WTC11 (cell line): ENCODE data around the gene TNFRSF19. TPM values are rescaled to one million over a fixed set of nuclear protein-coding genes. Genes with fewer than 3 reads are reported as not detected.

Experiments
- ATAC-seq: fragments of 200-7000 bp; cut with Tn5 transposase; 2 replicates; pipeline ENCODE4 v1.10.0; 2021; ENCODE audit warnings: mild to moderate bottlenecking, moderate library complexity
- CTCF ChIA-PET: fragments of 300-600 bp; sonication (Branson Sonifier 250); formaldehyde crosslinking; loops from one replicate; lab custom pipeline; 2021; ENCODE audit warnings: antibody characterized with exemption; lab: Charles Lee
- POLR2A ChIA-PET: fragments of 350-600 bp; sonication (Branson Sonifier 250); formaldehyde crosslinking; loops from one replicate; lab custom pipeline; 2021; ENCODE audit warnings: antibody characterized with exemption; lab: Charles Lee
- DNase-seq: peaks from one replicate; pipeline ENCODE4 v3.0.0; 2021; ENCODE audit warnings: low spot score
- H3K27ac Mint-ChIP-seq: 2 replicates; pipeline ENCODE4 v1.8.0; 2021; ENCODE audit warnings: mixed read lengths
- H3K27me3 Mint-ChIP-seq: 2 replicates; pipeline ENCODE4 v1.8.0; 2021; ENCODE audit warnings: low read depth, mild to moderate bottlenecking, moderate library complexity, mixed read lengths
- H3K36me3 Mint-ChIP-seq: 2 replicates; pipeline ENCODE4 v1.8.0; 2021; ENCODE audit warnings: mixed read lengths
- H3K4me1 Mint-ChIP-seq: 2 replicates; pipeline ENCODE4 v1.8.0; 2022; ENCODE audit warnings: mixed read lengths
- H3K4me3 Mint-ChIP-seq: 2 replicates; pipeline ENCODE4 v1.8.0; 2021; ENCODE audit warnings: mild to moderate bottlenecking, moderate library complexity, mixed read lengths
- H3K9me3 Mint-ChIP-seq: 2 replicates; pipeline ENCODE4 v1.8.0; 2021; ENCODE audit warnings: mixed read lengths
- CREB1 ChIP-seq: sonication (generic); formaldehyde crosslinking; IDR thresholded peaks from 2 replicates; pipeline ENCODE4 v1.8.0; 2023; ENCODE audit warnings: mild to moderate bottlenecking, missing genetic modification reagents
- EMX1 ChIP-seq: fragments of 250-450 bp; sonication (Bioruptor Pico); IDR thresholded peaks from 2 replicates; pipeline ENCODE4 v1.8.0; 2021; ENCODE audit warnings: mild to moderate bottlenecking
- FOXK1 ChIP-seq: sonication (generic); formaldehyde crosslinking; IDR thresholded peaks from 2 replicates; pipeline ENCODE4 v1.8.0; 2022; ENCODE audit warnings: mild to moderate bottlenecking, moderate library complexity, missing genetic modification reagents
- GABPB1 ChIP-seq: sonication (generic); formaldehyde crosslinking; IDR thresholded peaks from 2 replicates; pipeline ENCODE4 v1.8.1; 2023; ENCODE audit warnings: mild to moderate bottlenecking, missing genetic modification reagents
- HMGXB4 ChIP-seq: sonication (generic); formaldehyde crosslinking; IDR thresholded peaks from 2 replicates; pipeline ENCODE4 v1.8.1; 2023; ENCODE audit warnings: mild to moderate bottlenecking, moderate library complexity, missing genetic modification reagents
- JUN ChIP-seq: sonication (generic); formaldehyde crosslinking; IDR thresholded peaks from 2 replicates; pipeline ENCODE4 v1.8.0; 2023; ENCODE audit warnings: mild to moderate bottlenecking, missing genetic modification reagents
- NR1H2 ChIP-seq: sonication (generic); formaldehyde crosslinking; IDR thresholded peaks from 2 replicates; pipeline ENCODE4 v1.9.0; 2021; ENCODE audit warnings: mild to moderate bottlenecking, moderate library complexity, missing genetic modification reagents
- NR3C1 ChIP-seq: sonication (generic); formaldehyde crosslinking; conservative IDR thresholded peaks from 2 replicates; pipeline ENCODE4 v1.8.1; 2023; ENCODE audit warnings: low read depth, mild to moderate bottlenecking, missing genetic modification reagents
- TEAD1 ChIP-seq: sonication (generic); formaldehyde crosslinking; IDR thresholded peaks from 2 replicates; pipeline ENCODE4 v1.8.0; 2022; ENCODE audit warnings: mild to moderate bottlenecking, missing genetic modification reagents
- TEAD4 ChIP-seq: sonication (generic); formaldehyde crosslinking; IDR thresholded peaks from 2 replicates; pipeline ENCODE4 v1.8.0; 2022; ENCODE audit warnings: mild to moderate bottlenecking, missing genetic modification reagents
- ZBTB43 ChIP-seq: sonication (generic); formaldehyde crosslinking; IDR thresholded peaks from 2 replicates; pipeline ENCODE4 v1.8.1; 2023; ENCODE audit warnings: mild to moderate bottlenecking, missing genetic modification reagents
- ZNF121 ChIP-seq: sonication (generic); formaldehyde crosslinking; IDR thresholded peaks from 2 replicates; pipeline ENCODE4 v1.8.0; 2023; ENCODE audit warnings: missing genetic modification reagents
- ZNF138 ChIP-seq: sonication (generic); formaldehyde crosslinking; conservative IDR thresholded peaks from 2 replicates; pipeline ENCODE4 v1.8.1; 2022; ENCODE audit warnings: mild to moderate bottlenecking, moderate library complexity, missing genetic modification reagents
- ZNF425 ChIP-seq: fragments of 250-450 bp; sonication (Bioruptor Pico); conservative IDR thresholded peaks from 2 replicates; pipeline ENCODE4 v1.9.0; 2021; ENCODE audit warnings: mild to moderate bottlenecking
- ZNF512 ChIP-seq: sonication (generic); formaldehyde crosslinking; IDR thresholded peaks from 2 replicates; pipeline ENCODE4 v1.8.1; 2022; ENCODE audit warnings: missing genetic modification reagents, borderline replicate concordance
- total RNA-seq: library from RNA; stranded (reverse); gene quantifications from 3 replicates; pipeline ENCODE4 v1.2.3, GENCODE V29; 2021
- TF ChIP-seq, protein P1 (sequence below): fragments of 250-450 bp; sonication (Bioruptor Pico); IDR thresholded peaks from 2 replicates; pipeline ENCODE4 v1.9.0; 2021; ENCODE audit warnings: moderate library complexity, mild to moderate bottlenecking, inconsistent platforms, borderline replicate concordance
- TF ChIP-seq, protein P2 (sequence below): sonication (generic); formaldehyde crosslinking; IDR thresholded peaks from 2 replicates; pipeline ENCODE4 v1.8.1; 2022; ENCODE audit warnings: mild to moderate bottlenecking, missing genetic modification reagents, moderate library complexity, borderline replicate concordance

Gene TNFRSF19
- total RNA-seq, 1 experiment from 2014 or later: 0.20 TPM

GRCh38 chr13:23671897-23672296 is 101.7 kb downstream of the TNFRSF19 start:
- DNase-seq: no peak
- Mint-ChIP-seq H3K27me3 (no peaks in the 10 kb centered on the region; the same call in 1 of the 2 replicates), H3K27ac (no peak overlapping the region), H3K4me3 (no peak overlapping the region)
- ChIA-PET POLR2A (no interaction called here), CTCF (interaction anchor here (0.6 to 1.2 kb wide), 2 partner anchors 93 to 218 kb away, joined by 3 read pairs; partner anchors contain the start of gene MIPEP)
- TF ChIP-seq CREB1: no peak
- TF ChIP-seq NR1H2 (CRISPR knock-in tag): no peak
- TF ChIP-seq, protein P1, sequence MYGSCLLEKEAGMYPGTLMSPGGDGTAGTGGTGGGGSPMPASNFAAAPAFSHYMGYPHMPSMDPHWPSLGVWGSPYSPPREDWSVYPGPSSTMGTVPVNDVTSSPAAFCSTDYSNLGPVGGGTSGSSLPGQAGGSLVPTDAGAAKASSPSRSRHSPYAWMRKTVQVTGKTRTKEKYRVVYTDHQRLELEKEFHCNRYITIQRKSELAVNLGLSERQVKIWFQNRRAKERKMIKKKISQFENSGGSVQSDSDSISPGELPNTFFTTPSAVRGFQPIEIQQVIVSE (CRISPR knock-in tag): no peak
- TF ChIP-seq, all 79 proteins: peak for 0
- Mint-ChIP-seq H3K4me1 (peaks cover 18% of the 10 kb centered on the region), H3K9me3 (peaks cover 10% of the 10 kb centered on the region), H3K36me3 (peaks cover 1% of the 10 kb centered on the region; the same call in 1 of the 2 replicates)
- no peak for ATAC-seq

DNA sequence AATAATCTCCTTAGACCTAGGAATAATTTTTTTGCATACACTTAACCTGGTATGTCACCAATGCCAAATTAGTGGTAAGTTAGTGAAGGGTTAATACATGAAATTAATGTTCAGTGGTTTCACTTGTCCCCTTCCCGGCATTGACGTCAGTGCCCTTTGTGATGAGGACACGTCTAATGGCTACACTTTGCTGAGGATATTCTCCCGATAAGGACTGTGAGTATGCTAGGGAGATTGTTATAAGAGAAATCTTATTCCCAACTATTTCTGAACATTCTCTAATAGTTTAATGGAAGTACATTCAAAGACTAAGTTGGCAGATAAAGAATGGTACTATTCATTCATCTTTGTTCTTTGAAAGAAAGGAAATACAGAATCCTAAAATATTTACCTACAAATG is 102.4 kb downstream of the TNFRSF19 start:
- TF ChIP-seq JUN (CRISPR knock-in tag) (no peak), TEAD4 (no peak), HMGXB4 (no peak), NR3C1 (CRISPR knock-in tag) (no peak), ZNF138 (CRISPR knock-in tag) (no peak), GABPB1 (CRISPR knock-in tag) (no peak), ZNF512 (CRISPR knock-in tag) (no peak), TEAD1 (CRISPR knock-in tag) (no peak), EMX1 (CRISPR knock-in tag) (no peak), FOXK1 (CRISPR knock-in tag) (no peak), ZBTB43 (no peak), ZNF425 (CRISPR knock-in tag) (no peak), ZNF121 (CRISPR knock-in tag) (no peak)
- TF ChIP-seq, protein P2, sequence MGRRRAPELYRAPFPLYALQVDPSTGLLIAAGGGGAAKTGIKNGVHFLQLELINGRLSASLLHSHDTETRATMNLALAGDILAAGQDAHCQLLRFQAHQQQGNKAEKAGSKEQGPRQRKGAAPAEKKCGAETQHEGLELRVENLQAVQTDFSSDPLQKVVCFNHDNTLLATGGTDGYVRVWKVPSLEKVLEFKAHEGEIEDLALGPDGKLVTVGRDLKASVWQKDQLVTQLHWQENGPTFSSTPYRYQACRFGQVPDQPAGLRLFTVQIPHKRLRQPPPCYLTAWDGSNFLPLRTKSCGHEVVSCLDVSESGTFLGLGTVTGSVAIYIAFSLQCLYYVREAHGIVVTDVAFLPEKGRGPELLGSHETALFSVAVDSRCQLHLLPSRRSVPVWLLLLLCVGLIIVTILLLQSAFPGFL: no peak
- Mint-ChIP-seq H3K4me1 (peaks cover 18% of the 10 kb centered on the region), H3K36me3 (peaks cover 8% of the 10 kb centered on the region), H3K27me3 (no peaks in the 10 kb centered on the region; the same call in 1 of the 2 replicates), H3K4me3 (no peak overlapping the region), H3K9me3 (peaks cover 16% of the 10 kb centered on the region), H3K27ac (no peak overlapping the region)
- ATAC-seq: no peak
- CTCF ChIA-PET: interaction anchor here (1.2 kb wide), 1 partner anchor 38 kb away, joined by 3 read pairs; no protein-coding TSS in a partner anchor
- POLR2A ChIA-PET: no interaction called here
- no peak for DNase-seq
